GM18498 (cell line): Measurements from ENCODE around the gene MYO9B.

Experiments used
- ATAC-seq: cut with Tn5 transposase; IDR thresholded peaks from one replicate; pipeline ENCODE4 v1.9.1; 2021; ENCODE audit warnings: mild to moderate bottlenecking, moderate library complexity; ENCODE audit not compliant: unreplicated experiment

Gene MYO9B

GRCh38 chr19:17061205-17061604 is 14.4 kb upstream of the MYO9B start:
- no peak for ATAC-seq

DNA sequence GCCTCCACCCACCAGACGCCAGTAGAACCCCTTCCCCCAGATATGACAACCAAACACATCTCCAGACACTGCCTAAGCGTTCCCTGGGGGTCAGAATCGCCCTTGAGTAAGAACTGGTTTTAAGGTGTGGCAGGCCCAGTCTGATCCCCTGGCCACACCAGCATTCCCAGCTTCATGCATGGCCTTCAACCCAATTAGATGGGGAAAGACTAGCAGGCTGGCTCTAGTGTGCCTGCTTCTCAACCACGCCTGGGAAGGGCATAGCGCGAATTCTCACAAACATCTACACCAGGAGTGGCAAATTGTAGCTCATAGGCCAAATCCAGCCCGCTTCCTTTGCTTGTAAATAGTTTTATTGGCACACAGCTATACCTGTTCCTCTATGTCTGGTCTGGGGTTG is 13.9 kb upstream of the MYO9B start:
- no peak for ATAC-seq

GRCh38 chr19:17063428-17063827 is 12.1 kb upstream of the MYO9B start:
- no peak for ATAC-seq

- no peak for ATAC-seq
Observed at GRCh38 chr19:17069193-17069592, 6.4 kb upstream of the MYO9B start.

DNA sequence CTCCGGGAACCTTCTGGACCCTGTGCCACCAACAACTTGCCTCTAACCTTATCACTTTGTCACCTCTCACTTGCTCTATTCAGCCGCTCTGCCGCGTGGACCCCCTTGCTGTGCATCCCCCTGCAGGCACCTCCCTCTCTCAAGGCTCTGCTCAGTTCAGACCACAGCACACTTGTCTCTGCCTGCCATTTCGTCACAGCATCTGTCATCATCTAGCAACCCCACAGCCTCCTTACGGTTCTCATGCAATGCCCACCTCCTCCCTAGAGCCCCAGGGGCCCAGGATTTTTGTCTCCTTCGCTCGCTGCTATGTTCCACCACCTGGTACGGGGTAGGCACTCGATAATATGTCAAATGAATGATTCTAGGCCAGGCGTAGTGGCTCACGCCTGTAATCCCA is 5.2 kb upstream of the MYO9B start:
- no peak for ATAC-seq

GRCh38 chr19:17070912-17071311 is 4.7 kb upstream of the MYO9B start:
- ATAC-seq, result no peak

GRCh38 chr19:17073869-17074633 is 1.5 kb upstream of the MYO9B start:
- peak; percentile 1 for ATAC-seq

DNA sequence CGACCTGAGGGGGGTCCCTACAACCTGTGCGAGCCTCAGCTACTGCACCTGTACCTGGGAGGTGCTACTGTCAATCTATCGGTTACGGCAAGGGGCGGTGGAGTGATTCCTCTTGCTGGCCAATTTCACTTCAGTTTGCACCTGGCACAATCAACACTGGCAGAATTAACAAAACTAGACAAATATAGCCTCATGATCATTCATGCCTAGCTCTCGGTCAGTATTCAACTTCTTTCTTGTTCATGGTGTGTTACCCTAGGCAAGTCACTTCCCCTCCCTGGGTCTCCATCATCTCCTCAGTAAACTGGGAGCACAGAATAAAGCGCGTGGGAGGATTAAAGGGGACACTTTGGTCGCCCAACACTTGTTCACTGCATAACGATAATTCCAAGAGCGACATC is 943 bp upstream of the MYO9B start:
- ATAC-seq, result peak; percentile 4

- no peak for ATAC-seq
Observed at GRCh38 chr19:17075864-17076542, 426 bp downstream of the MYO9B start.

DNA sequence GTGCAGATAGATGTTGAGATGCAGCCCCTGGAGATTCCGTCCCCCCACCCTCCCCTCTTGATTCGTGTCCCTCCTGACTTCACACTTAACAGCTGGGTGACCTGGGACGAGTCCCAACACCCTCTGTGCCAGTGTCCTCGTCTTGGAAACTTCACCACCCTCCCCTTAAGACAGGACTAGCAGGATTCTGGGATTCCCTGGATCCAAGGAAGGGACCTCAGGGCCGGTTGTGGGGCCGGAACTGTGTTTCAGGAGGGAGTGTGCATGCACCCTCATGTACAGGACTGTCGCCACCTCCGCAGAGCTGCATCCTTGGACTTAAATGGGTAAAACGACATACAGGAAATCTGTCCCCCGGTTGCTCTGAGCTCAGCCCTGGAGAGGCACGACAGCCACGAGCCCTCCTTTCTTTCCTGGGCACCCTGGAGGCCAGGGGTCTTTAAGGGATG is 990 bp downstream of the MYO9B start:
- ATAC-seq, result no peak

DNA sequence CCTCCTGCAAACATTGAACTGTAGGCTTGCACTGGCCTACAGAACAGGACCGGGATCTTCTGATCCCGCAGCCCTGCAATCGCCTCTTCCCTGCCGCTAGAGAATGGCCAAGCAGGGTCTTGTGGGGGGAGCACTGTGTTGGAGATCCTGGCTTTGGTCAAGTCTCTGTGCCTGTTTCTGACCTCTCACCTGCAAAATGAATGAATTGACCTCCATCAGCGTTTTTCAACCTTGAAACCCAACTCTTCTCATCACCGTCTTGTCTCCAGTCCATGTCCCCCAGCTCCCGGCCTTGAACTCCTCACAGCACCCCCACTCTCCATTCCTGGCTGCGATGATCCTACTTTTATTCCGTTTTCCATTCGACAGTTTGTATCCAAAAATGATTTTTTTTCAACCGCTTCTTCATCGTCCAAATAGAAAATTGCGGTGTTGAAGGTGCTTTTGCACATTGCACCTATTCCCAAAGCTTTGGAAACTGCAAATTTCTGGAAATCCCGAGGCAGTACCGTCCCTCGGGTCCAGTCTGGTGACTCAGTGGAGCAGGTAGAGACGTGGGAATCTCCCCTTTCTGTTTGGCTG is 2.0 kb downstream of the MYO9B start:
- no peak for ATAC-seq

- ATAC-seq, result no peak
Observed at GRCh38 chr19:17078036-17078919, 2.7 kb downstream of the MYO9B start.

GRCh38 chr19:17078920-17079709 is 3.5 kb downstream of the MYO9B start:
- ATAC-seq, result no peak

DNA sequence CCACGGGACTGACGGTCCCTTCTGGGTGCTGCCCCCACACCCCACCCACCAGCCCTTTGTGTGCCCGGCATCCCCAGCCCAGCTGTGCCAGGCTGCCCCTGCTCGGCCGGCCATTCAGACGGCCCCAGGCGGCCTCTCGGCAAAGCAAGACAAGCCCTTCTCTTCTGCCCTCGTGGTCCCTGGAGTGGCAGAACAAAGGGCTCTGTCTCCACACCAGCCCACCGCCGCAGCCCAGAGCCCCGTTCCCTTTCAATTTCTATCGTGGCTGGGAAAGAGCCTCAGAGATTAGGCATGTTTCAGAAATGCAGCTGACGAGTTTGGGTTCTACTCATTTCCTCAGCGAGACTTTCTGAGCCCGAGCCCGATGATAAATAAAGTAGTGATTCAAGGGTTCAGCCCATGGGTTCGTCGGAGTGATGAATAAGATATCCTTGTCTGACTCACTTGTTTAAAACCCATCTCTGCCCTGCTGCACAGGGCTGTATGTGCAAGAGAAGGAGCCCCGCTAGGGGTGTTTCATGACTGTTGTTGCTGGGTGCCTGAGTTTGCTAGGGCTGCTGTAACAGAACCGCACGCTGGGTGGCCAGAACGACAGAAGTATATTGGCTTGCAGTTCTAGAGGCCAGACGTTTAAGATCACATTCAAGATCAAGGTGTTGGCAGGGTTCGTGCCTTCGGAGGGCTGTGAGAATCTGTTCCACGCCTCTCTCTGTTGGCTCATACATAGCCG is 4.3 kb downstream of the MYO9B start:
- ATAC-seq, result peak; percentile 27

DNA sequence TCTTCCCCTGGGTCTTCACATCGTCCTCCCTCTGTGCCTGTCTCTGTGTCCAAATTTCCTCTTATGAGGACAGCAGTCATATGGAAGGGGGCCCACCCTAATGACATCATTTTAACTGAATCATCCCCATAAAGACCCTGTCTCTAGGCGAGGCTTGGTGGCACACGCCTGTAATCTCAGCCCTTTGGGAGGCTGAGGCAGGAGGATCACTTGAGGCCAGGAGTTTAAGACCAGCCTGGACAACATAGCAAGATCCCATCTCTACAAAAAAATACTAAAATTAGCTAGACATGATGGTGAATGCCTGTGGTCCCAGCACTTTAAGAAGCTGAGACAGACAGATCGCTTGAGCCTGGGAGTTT is 4.8 kb downstream of the MYO9B start:
- no peak for ATAC-seq

- ATAC-seq, result no peak
Observed at GRCh38 chr19:17081672-17082630, 6.4 kb downstream of the MYO9B start.

- ATAC-seq, result no peak
Observed at GRCh38 chr19:17086120-17086519, 10.5 kb downstream of the MYO9B start.

DNA sequence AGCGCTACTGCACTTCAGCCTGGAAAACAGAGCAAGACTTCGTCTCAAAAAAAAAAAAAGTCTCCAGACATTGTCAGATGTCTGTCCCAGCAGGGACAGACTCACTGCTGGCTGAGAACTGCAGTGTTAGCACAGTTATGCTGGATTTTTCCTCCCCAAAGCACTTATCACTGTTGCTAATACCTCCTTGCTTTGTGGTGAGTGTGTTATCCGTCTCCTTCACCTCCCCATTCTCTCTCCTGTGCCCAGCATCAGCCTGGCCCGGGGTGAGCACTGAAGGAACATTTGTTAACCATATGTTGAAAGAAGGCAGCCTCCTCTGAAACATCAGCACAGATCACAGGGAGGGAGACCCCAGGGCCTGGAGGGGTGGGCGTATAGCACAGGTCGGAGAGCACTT is 11.3 kb downstream of the MYO9B start:
- no peak for ATAC-seq

DNA sequence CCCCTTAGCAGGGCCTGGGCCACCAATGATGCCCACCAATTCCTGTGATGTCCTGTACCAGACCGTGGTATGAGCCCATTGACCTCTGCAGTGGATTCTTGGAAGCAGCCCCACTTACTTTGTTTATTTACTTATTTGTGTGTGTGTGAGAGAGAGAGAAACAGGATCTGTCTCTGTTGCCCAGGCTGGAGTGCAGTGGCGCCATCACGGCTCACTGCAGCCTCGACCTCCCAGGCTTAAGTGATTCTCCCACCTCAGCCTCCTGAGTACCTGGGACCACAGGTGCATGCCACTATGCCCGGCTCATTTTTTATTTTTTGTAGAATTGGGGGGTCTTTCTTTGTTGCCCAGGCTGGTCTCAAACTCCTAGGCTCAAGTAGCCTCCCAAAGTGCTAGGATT is 13.0 kb downstream of the MYO9B start:
- ATAC-seq, result no peak
